Activated T-cell treated with anti-CD3 and anti-CD28 coated beads, Interleukin-2, amount 50 U/mL, for 4 hours (primary cell): ENCODE results near the gene MTERF4. TPM values are rescaled to one million over a fixed set of nuclear protein-coding genes. Genes with fewer than 3 reads are reported as not detected.

Experiments
- ATAC-seq, 2 donors: fragments of 200-7000 bp; cut with Tn5 transposase; one replicate each; pipeline ENCODE4 v1.10.0; 2021
- DNase-seq: peaks from one replicate; pipeline ENCODE4 v3.0.0-alpha.2; 2020
- H3K27me3 Mint-ChIP-seq: one replicate; pipeline ENCODE4 v1.8.0; 2021; ENCODE audit warnings: low read depth, mixed read lengths
- H3K36me3 Mint-ChIP-seq: one replicate; pipeline ENCODE4 v1.8.0; 2022; ENCODE audit warnings: mixed read lengths; ENCODE audit not compliant: insufficient read depth
- H3K4me1 Mint-ChIP-seq: one replicate; pipeline ENCODE4 v1.8.0; 2021; ENCODE audit warnings: low read depth, mixed read lengths
- H3K4me3 Mint-ChIP-seq: one replicate; pipeline ENCODE4 v1.8.0; 2021; ENCODE audit warnings: mild to moderate bottlenecking, moderate library complexity, mixed read lengths
- H3K9me3 Mint-ChIP-seq: one replicate; pipeline ENCODE4 v1.8.0; 2021; ENCODE audit warnings: mixed read lengths
- total RNA-seq, 3 donors: library from RNA; stranded (reverse); gene quantifications; one replicate each; pipeline ENCODE4 v1.2.1, GENCODE V29; 2021

The MTERF4 gene
- total RNA-seq, 3 donors from 2014 or later: 40.5 to 42.3 (median 41.8) TPM

GRCh38 chr2:241050624-241051577, 51.2 kb downstream of the MTERF4 start:
- no peaks in the 10 kb centered on the region for H3K4me1 Mint-ChIP-seq
- H3K9me3 Mint-ChIP-seq: no peaks in the 10 kb centered on the region
- no peaks in the 10 kb centered on the region for H3K27me3 Mint-ChIP-seq
- H3K36me3 Mint-ChIP-seq: peaks cover under 1% of the 10 kb centered on the region
- ATAC-seq (no peak), DNase-seq (no peak)
- H3K4me3 Mint-ChIP-seq: no peak overlapping the region

GRCh38 chr2:241049739-241050623, 52.1 kb downstream of the MTERF4 start:
- Mint-ChIP-seq H3K4me3 (no peak overlapping the region), H3K36me3 (peaks cover 2% of the 10 kb centered on the region), H3K4me1 (no peaks in the 10 kb centered on the region), H3K27me3 (no peaks in the 10 kb centered on the region), H3K9me3 (peaks cover 3% of the 10 kb centered on the region)
- no peak for ATAC-seq
- no peak for DNase-seq

- Mint-ChIP-seq H3K27me3 (no peaks in the 10 kb centered on the region), H3K4me1 (no peaks in the 10 kb centered on the region), H3K36me3 (peaks cover 2% of the 10 kb centered on the region), H3K4me3 (no peak overlapping the region), H3K9me3 (peaks cover 4% of the 10 kb centered on the region)
- no peak for ATAC-seq
- DNase-seq: no peak
These were observed 53.1 kb downstream of the MTERF4 start for GRCh38 chr2:241048949-241049343.

GRCh38 chr2:241048149-241048948, 53.7 kb downstream of the MTERF4 start:
- H3K4me1 Mint-ChIP-seq: no peaks in the 10 kb centered on the region
- DNase-seq (no peak), ATAC-seq (no peak)
- H3K36me3 Mint-ChIP-seq: peaks cover 5% of the 10 kb centered on the region
- peaks cover 4% of the 10 kb centered on the region for H3K9me3 Mint-ChIP-seq
- H3K27me3 Mint-ChIP-seq: no peaks in the 10 kb centered on the region
- no peak overlapping the region for H3K4me3 Mint-ChIP-seq

GRCh38 chr2:241047253-241048010, 54.7 kb downstream of the MTERF4 start:
- DNase-seq (no peak), ATAC-seq (no peak)
- H3K9me3 Mint-ChIP-seq: peaks cover 4% of the 10 kb centered on the region
- H3K4me3 Mint-ChIP-seq: no peak overlapping the region
- peaks cover 5% of the 10 kb centered on the region for H3K36me3 Mint-ChIP-seq
- no peaks in the 10 kb centered on the region for H3K27me3 Mint-ChIP-seq
- no peaks in the 10 kb centered on the region for H3K4me1 Mint-ChIP-seq

Other genes with a start within 250 kb of the MTERF4 start
- under 1 TPM; 0.33 to 0.43 (median 0.34) TPM for gene AGXT, start 233.5 kb downstream of the MTERF4 start, total RNA-seq
- not detected for gene MAB21L4, start 206.1 kb downstream of the MTERF4 start, total RNA-seq
- not detected for gene CROCC2, start 196.0 kb downstream of the MTERF4 start, total RNA-seq
- gene SNED1, start 103.7 kb downstream of the MTERF4 start, total RNA-seq: 1 to 10 TPM in 2 of 3 donors, under 1 TPM in 1; 0.53 to 2.1 (median 1.3) TPM
- gene PASK, start 47.2 kb upstream of the MTERF4 start, total RNA-seq: 10 to 100 TPM; 35.6 to 62.7 (median 49.8) TPM
- 10 to 100 TPM; 66.3 to 74.1 (median 73.7) TPM for gene PPP1R7, start 48.2 kb upstream of the MTERF4 start, total RNA-seq
- gene ANO7, start 86.4 kb upstream of the MTERF4 start, total RNA-seq: under 1 TPM; 0.60 to 0.76 (median 0.63) TPM
- 100 to 1,000 TPM; 231 to 270 (median 257) TPM for gene HDLBP, start 213.4 kb upstream of the MTERF4 start, total RNA-seq
- gene SEPTIN2, start 213.6 kb upstream of the MTERF4 start, total RNA-seq: 100 to 1,000 TPM; 185 to 215 (median 189) TPM